NCI-H187 (cell line): ENCODE measurements around the gene SERPINB6.
"Not testable (repeated sequence)": the region's sequence is repeated elsewhere in the genome, so short reads cannot be mapped to it uniquely, and the experiment has no call there.

Source experiments
- DNase-seq, 2 experiments: peaks; one replicate each; lab custom pipeline; 2025; lab: John Stamatoyannopoulos, UW

The SERPINB6 gene

DNA sequence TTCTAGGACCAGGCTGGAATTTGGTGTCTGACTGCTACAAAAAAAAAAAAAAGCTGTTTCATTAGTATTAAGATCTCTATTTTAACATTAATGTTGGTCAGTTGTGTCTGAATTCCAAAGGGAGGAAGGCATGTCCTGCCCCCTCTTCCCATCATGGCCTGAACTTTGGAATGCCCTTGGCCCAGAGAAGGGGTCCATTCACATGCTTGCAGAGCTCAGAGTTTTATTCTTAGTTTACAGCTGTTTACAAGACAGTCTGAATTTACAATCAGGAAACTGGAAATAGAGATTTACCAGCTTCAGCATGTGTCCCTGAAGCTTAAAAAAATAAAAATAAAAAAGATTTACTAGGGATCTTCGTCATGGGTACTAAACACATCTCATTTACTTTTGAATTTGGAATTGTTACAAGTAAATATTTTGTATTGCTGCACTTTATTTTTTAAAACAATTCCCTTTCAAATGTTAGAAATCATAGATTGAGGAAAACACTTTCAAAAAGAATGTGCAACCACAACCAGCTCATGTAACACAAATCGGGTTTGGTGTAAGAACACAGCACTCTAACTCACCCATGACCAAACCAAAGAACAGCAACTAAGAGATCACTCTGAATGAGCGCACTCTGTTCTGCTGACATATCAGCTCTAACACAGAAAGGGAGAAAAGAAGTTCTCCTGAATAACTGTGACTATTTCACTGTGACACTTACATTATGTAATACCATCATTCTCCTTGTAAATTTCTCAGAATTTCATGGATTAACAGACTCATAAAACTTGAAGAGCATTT, 6.6 kb upstream of the SERPINB6 start:
- DNase-seq: no peak

DNA sequence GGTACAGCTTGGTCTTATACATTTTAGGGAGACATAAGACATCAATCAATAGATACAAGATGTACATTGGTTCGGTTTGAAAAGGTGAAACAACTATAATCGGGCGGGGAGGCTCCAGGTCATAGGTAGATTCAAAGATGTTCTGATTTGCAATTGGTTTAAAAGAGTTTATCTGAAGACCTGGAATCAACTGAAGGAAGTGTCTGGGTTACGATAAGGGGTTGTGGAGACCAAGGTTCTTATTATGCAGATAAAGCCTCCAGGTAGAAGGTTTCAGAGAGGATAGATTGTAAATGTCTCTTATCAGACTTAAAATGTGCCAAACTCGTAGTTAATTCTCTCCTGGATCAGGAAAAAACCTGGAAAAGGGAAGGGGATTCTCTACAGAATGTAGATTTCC, 5.9 kb upstream of the SERPINB6 start:
- no peak for DNase-seq

DNA sequence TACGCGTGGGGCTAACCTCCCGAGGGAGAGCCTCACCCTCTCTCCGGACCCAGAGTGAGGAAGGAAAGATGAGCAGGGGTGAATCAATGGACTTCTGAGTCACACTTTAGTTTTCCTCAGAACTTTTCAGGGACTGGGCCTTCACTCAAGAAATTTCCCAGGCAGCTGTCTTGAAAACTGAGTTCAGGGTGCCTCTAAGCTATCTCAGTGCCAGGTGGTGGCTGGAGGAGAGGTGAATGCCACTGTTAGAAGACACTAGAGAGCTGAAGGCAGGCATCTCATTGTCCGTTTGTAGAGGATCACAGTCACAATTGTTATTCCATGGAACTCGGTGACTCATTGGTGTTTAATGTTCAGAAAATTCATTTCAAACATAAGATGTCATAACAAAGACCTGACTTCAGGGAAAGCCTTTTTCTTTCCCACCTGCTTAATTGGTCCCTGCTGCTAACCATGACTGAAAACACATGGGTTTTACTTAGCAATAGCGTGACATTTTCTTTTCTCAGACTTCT, 5.3 kb upstream of the SERPINB6 start:
- DNase-seq: no peak

DNA sequence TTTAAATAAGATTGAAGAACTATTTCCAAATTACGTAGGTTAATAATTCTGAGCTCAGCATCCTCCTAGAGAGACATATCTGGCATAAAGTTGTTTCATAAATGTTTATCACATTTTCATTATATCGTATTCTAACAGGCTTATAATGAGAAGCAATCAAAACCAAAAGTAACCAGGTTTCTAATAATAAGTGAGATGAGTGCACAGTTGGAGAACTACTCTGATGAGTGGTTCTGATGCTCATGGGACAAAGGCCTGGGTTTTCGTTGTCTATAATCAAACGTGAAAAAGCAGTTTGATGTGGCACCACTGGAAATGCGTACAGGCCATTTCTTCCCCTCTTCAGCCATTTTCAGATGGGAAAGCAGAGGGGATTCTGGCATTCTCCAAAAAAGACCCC, 4.7 kb upstream of the SERPINB6 start:
- no peak for DNase-seq

DNA sequence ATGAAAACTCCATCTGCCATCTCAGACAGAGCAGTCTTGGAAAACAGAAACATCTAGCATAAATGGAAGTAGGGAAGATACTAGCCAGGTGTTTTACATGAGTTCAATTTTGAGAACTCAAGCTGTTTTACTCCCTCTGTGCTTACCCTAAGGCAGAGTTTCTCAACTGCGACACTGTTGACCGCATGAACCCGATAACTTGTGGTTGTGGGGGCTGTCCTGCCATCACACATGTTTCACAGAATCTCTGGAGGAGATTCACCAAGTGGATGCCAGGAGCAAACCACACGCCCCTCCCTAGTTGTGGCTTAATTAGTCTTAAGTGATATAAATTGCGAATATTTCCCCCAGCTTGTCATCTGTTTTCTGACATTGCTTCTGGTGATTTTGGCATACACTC, 2.3 kb upstream of the SERPINB6 start:
- no peak for DNase-seq

DNA sequence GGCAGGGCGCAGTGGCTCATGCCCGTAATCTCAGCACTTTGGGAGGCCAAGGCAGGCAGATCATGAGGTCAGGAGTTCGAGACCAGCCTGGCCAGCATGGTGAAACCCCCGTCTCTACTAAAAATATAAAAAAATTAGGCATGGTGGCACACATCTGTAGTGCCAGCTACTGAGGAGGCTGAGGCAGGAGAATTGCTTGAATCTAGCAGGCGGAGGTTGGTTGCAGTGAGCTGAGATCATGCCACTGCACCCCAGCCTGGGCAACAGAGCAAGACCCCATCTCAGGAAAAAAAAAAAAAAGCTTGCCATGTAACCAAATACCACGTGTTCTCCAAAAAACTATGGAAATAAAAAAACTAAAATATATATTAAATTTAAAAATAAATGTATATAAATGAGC, 1.8 kb upstream of the SERPINB6 start:
- not testable (repeated sequence) for DNase-seq

DNA sequence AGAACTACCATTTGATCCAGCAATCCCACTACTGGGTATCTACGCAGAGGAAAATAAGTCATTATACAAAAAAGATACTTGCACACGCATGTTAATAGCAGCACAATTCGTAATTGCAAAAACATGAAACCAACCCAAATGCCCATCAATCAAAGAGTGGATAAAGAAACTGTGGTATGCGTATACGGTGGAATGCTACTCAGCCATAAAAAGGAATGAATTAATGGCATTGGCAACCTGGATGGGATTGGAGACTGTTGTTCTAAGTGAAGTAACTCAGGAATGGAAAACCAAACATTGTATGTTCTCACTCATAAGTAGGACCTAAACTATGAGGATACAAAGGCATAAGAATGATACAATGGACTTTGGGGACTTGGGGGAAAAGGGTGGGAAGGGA, 1.3 kb upstream of the SERPINB6 start:
- not testable (repeated sequence) for DNase-seq

DNA sequence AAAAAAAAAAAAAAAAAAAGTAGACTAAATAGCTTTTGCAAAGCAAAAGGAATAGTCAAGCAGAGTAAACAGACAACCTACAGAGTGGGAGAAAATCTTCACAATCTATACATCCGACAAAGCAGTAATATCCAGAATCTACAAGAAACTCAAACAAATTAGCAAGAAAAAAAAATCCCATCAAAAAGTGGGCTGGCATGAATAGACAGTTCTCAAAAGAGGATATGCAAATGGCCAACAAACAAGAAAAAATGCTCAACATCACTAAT, 786 bp upstream of the SERPINB6 start:
- not testable (repeated sequence) for DNase-seq

DNA sequence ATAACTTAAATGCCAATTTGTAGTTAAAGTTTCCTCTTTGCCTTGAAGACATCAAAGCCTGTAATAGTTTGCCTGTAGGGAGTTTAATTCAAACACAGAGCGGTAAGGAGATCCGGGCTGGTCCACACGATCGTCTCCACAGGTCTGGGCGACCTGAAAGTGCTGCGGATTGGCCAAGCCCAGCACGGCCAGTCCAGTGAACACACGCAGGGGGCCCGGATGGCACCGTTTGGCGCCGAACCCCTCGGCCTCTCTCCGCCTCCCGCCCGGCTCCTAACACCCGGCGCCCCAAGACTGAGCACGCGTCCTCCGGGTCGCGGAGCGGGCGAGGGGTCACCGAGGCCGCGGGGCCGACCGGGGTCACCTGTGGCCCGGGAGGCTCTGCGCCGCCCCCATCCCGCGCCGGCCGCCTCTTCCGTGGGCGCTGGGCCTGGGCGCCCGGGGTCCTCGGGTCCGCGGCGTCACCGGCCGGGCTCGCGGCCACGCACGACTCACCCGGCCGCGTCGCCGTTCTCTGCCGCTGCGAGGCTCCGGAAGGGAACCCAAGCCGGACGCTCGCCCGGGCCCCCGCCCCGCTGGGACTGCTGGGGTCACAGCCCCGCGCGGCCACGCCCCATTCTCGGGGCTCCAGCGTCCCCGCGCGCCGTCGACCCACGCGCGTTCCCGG, 481 bp downstream of the SERPINB6 start:
- DNase-seq: no peak

DNA sequence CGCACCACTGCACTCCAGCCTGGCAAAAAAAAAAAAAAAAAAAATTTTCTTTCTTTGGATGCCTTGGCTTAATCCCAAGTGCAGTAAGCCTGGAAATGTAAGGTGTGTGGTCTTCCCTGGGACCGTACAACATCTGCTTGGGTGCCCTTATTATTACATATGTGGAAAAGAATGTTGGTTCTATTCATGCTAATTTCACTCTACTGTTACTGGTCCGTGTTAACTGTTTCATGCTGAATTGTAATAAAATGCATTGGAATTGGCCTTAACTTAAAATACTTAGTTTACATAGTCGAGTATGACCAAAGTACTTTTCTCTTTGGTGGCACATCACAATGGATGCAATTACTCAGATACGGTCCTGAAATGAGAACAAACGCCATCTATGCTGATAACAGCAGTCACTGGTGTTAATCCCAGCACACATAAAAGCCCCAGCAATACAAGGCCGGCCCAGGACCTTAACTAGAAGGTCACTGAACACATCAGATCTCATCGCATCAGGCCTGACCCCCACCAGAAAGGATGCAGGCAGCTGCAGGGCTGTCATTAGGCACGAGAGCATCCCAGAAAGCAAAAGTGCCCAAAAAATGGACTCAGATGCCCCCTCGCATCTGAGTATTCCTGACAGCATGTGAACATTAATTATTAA, 1.2 kb downstream of the SERPINB6 start:
- DNase-seq: no peak

DNA sequence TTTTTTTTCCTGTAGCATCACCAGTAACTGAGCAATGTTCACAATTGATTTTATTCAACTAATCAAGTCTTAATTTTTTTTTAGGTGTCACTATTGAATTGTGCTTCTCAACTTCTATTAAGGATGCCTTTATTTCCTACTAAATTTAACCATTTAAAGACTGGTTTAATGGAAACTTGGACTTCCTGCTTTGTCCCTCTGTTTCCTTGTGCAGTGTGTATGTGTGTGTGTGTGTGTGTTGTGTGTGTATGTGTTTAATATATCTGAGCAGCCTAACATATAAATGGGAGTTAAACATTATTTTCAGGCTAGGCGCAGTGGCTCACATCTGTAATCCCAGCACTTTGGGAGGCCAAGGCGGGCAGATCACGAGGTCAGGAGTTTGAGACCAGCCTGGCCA, 1.8 kb downstream of the SERPINB6 start:
- DNase-seq: no peak

DNA sequence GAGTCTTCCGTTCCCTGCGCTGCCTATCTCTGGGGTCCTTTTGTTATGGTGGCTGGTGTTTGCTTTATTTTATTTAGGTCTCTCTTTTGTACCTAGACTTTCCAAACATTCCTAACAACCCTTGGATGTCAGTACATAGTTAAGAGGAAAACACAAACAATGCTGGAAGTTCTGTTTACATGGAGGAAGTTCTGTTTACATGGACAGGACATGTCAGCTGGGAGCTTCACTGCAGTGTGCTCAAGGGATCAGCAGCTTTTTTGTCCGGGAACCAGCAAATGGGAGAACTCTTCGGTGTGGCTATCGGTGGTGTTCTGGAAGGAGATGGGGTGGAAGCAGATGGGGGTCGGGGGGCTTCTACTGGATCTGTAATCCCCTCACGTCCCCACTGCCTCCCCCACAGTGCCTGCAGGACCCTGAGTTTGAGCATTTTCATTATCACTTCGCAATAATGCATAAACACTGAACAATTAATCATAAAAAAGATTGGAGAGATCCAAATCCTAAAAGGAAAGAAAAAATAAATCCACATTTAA, 2.7 kb downstream of the SERPINB6 start:
- DNase-seq: no peak

DNA sequence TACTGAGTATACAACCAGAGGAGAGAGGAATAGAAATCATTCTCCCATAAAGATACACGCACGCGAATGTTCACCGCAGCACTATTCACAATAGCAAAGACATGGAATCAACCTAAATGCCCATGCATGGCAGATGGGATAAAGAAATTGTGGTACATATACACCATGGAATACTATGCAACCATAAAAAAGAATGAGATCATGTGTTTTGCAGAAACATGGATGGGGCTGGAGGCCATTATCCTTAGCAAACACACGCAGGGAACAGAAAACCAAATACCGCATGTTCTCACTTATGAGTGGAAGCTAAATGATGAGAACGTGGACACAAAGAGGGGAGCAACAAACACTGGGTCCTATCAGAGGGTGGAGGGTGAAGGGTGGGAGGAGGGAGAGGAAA, 3.4 kb downstream of the SERPINB6 start:
- DNase-seq: no peak

DNA sequence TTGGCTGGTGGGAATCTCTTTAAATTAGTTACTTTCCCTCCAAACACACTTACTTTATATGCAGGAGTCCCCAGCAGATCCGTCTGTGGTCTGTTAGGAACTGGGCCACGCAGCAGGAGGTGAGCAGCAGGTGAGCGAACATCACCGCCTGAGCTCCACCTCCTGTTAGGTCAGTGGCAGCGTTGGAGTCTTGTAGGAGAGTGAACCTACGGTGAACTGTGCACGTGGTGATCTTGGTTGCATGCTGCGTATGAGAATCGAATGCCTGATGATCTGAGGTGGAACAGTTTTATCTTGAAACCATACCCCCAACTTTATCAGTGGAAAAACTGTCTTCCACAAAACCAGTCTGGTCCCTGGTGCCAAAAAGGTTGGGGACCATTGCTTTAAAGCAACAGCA, 5.0 kb downstream of the SERPINB6 start:
- DNase-seq: no peak

DNA sequence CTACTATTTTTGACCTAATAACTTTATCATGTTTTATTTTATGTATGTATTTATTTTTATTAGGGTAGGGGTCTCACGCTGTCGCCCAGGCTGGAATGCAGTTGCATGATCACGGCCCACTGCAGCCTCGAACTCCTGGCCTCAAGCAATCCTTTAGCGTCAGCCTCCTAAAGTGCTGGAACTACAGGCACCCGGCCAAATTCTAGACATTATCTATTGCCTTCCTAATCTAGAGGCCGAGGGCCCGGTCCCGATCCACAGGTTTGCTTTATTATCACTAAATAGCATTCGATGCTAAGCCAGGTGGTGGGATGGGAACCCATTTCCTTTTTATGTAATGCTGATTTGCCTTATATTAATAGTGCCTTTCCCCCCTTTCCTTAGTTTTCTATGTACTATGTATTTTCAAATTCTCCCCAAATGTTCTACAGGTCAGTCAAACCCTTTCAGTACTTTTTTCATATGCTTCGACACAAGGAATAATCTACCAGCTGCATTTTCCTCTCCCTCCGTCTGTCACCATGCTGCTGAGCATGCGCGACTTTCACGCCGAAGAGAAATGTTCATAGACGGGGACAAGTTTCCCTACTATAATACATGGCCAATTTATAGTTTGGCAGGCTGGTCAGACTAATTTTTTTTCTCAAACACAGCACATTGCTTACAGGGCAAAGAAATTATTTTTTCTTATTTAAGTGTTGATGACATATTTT, 6.4 kb downstream of the SERPINB6 start:
- no peak for DNase-seq

DNA sequence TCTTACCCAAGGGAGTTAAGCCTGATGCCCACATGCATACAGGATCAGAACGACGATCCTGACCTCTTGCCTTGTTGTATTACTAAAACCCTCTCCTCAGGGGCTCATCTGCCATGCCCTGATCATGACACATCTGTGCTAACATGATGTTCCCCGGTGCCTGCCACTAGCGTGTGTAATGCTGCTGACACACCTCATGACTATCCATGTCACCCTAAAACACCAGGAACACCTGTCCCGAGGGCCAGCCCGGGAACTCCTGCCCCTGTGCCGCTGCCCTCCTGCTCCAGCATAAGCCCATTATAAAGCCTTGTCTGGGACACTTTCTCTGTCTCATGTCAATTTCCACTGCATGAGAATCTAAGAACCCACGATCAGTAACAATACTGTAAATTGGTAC, 7.6 kb downstream of the SERPINB6 start:
- no peak for DNase-seq

DNA sequence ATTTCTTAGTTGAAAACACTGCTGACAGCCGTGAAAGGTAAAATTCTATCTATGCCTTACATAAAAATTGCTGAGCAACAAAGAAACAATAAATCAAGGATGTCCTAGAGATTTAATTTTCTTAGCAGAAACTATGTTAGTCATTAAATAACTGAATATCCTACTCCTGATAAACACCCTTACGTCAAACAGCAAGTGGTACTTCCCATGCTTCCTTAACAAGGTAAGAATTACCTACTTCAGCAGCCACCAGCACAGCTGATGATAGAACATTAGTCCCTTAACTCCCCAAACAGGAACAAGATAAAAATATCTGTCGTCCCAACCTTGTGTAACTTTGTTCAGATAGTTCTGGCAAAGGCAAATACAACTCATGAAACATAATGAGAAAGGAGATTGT, 8.7 kb downstream of the SERPINB6 start:
- DNase-seq: no peak

DNA sequence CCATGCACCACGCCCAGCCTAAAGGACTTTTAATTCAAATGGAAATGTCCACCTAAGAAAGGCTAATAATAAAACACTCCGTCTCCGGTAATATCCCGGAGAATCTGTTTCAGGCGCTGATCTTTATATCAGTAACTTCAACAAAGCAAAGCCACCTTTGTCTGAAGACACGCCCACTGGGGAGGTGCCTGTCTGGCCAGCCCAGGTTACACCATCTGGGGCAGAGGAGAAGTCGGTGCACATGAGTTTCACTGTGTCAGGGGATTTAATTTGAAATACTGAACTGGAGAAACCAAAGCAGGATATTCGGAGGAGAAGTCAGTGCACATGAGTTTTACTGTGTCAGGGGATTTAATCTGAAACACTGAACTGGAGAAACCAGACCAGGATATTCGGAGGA, 9.4 kb downstream of the SERPINB6 start:
- DNase-seq: no peak

DNA sequence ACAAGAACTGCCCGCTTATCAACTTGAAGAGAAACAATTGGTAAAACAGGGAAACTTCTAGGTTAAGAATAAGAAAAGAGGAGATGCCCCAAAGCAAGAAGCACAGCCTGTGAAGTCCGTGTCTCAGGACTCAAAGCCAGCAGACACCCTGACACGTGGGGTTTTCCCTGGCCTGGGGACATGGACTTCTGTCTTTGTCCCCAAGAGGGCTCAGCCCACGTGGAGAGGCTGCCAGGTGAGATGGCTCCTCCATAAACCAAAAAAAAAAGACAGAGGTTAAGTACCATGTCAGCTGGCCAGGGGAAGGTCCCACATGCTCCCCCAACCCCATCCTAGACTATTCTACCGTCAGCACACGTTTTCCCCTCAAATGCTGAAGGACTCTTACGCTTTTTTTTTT, 9.9 kb downstream of the SERPINB6 start:
- no peak for DNase-seq

DNA sequence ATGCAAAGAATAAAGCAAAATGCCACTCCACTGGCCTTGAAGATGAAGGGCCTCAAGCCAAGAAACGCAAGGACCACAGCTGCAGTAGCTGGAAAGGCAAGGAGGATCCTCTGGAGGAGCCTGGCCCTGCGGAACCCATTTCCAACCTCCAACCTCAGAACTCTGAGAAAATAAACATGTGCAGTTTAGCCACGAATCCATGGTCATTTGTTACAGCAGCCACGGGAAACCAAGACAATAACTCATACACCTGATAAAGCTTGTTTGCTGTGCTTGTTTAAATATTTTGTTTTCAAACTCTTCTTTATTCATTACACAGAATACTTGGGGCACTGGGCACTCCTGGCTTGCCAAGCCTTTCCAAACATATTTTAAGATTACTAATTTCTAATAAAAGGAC, 10.4 kb downstream of the SERPINB6 start:
- no peak for DNase-seq

DNA sequence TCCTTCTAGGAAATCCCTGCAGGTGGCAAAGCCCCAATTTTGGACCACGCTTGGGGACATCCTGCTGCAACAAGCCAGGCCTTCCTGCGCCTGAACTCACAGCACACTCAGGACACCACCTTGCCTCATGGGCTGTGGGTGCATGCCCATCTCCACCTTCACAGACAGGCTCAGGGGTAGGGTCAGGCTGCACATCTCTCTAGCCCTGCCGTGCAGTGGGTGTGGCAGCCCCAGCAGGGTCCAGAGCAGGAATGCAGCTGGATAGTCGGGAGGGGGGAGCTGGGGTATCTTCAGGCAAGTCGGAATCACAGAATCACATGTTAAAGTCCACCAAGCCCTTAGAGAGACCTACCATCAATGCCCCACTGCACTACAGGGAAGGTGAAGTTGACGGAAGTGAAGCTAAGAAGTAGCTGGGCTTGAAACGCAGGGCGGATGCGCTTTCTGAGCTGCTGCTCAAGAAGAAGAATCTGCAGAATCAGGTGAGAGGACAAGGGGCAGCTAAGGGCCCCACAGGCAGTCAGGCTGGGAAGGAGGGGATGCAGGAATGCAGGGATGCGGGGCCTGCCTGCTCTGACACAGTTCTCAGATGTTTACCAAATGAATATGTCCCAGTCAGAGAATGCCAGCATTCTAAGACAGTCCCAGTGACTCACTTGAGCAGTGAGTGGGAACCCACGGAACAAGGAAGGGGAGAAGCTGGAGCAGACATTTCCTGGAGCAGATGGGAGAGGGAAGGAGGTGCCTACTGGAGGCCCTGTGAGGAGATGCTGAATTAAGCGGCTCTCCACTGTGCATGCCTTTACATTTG, 11.3 kb downstream of the SERPINB6 start:
- DNase-seq: no peak

DNA sequence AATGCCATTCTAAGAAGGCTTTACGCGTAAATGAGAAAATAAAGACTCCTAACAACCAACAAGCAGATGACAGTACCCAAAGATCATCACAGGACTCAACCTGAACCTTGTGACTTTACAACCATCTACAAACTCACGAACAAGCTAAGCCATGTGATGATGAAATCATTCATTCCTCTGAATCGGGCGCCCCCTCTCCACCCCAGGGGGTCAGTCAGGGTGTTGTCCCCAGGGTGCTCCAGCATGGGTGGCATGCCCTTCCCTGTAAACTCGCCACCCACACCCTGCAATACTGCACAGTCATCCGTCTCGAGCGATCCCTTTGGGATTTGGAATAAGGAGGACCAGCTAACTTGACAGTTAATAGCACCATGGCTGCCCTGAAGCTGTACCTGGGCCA, 12.6 kb downstream of the SERPINB6 start:
- no peak for DNase-seq
